ENCODE data around the gene PRAMEF15. TPM values are rescaled to one million over a fixed set of nuclear protein-coding genes. Genes with fewer than 3 reads are reported as not detected.
"Not testable (repeated sequence)": the region's sequence is repeated elsewhere in the genome, so short reads cannot be mapped to it uniquely, and the experiment has no call there.

Gene PRAMEF15
- total RNA-seq, 1 experiment from 2014 or later = not detected

DNA sequence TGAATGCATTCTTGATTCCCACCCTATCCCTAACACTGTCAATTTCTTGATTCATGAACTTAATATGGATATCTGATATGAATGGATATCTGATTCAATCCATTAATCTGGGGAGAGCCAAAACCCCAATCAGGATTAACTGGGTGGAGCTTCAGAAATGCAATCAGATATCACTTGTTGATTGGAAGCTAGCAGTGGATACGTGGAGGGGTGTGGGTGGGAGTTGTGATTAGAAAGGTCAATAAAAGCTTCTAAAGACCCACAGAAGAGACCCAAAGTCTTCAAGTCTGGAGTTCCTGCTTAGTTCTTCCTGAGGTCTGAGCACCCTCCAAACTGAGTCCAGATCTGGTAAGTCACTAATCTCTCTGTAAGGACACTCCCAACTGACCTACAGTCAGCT lies 12.1 kb upstream of the PRAMEF15 start, which contains the start of gene PRAMEF33:
TSS of gene PRAMEF33 (plus strand) at position 301 of the 400 bp plus-strand sequence. CDS start 2,416 bp downstream, outside the sequence.
- H3K36me3 ChIP-seq (ENCODE audit: control insufficient read depth in 1 of 2, insufficient read depth in 2 of 2, low read length in 2 of 2); H3K4me3 ChIP-seq (replicated peaks in 1 of 2; ENCODE audit: low read depth in 1 of 2, low read length in 2 of 2); H3K79me2 ChIP-seq (ENCODE audit: insufficient read depth, low read length); ATAC-seq; intact Hi-C loops (cut with micrococcal nuclease); H4K20me1 ChIP-seq (ENCODE audit: insufficient read depth); H2AFZ ChIP-seq (ENCODE audit: low read depth, low read length, poor library complexity, severe bottlenecking); H3K27me3 ChIP-seq (ENCODE audit: insufficient read depth, low read length); CTCF ChIA-PET; BruUV-seq (replicated peaks); H3K9me3 ChIP-seq (ENCODE audit: control insufficient read depth in 1 of 2, insufficient read depth in 1 of 2, low read depth in 1 of 2, low read length in 2 of 2); H3K4me1 ChIP-seq (ENCODE audit: control insufficient read depth in 1 of 2, insufficient read depth in 2 of 2, low read length in 2 of 2); POLR2A ChIA-PET; RAD21 ChIA-PET (ENCODE audit: low non-redundant PET in 1 of 2, low total read pairs in 2 of 2, uncharacterized antibody in 2 of 2, unreplicated experiment in 2 of 2); H3K4me2 ChIP-seq (ENCODE audit: low read length); H3K9ac ChIP-seq (ENCODE audit: low read length); H3K9me2 ChIP-seq (ENCODE audit: insufficient read depth); H3K27ac ChIP-seq (ENCODE audit: low read depth, low read length); DNase-seq (ENCODE audit: low read depth, low spot score): not testable (repeated sequence)

DNA sequence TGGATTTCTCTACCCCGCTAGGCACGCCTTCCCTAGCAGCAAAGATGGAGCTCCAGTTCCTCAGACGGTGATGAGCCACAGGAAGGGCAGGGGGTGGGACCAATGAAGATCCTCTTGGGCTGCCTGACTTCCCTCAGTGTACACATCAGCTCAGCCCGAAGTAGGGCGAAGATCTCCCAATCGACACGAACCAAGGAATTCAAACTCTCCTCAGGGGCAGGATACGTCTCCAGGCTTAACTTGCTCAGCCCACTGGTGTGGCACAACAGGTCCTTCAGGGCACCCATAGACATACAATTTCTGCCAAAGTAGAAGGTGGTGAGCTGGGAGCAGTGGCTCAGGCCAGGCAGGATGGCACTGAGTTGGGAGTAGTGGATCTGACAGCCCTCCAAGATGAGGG lies 27.1 kb downstream of the PRAMEF15 start:
- POLR2A ChIA-PET, ATAC-seq: not testable (repeated sequence)

DNA sequence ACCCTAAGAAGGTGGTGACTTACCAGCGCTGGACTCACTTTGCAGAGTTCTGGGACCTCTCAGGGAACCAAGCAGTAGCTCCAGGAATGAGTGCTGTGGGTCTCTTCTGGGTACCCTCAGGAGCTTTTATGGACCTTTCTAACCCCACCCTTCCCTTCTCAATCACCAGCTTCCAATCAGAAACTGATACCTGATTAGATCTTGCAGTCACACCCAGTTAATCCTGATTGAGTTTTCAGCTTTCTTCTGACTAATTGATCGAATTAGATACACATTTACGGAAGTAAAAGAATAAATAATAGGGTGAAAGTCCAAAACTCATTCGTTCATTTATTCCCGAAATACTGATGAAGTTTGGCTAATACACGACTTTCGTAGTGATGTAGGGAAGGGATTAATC lies 31.7 kb downstream of the PRAMEF15 start, which contains the start of gene PRAMEF14:
TSS of gene PRAMEF14 (minus strand) at position 101 of the 400 bp plus-strand sequence. CDS start 1,820 bp downstream, outside the sequence.
- H3K4me2 ChIP-seq (ENCODE audit: low read length); H3K4me3 ChIP-seq (replicated peaks in 1 of 2; ENCODE audit: low read depth in 1 of 2, low read length in 2 of 2); H3K9me3 ChIP-seq (ENCODE audit: control insufficient read depth in 1 of 2, insufficient read depth in 1 of 2, low read depth in 1 of 2, low read length in 2 of 2); ATAC-seq; CTCF ChIA-PET; H3K9me2 ChIP-seq (ENCODE audit: insufficient read depth); DNase-seq (ENCODE audit: low read depth, low spot score); H3K79me2 ChIP-seq (ENCODE audit: insufficient read depth, low read length); H3K27ac ChIP-seq (ENCODE audit: low read depth, low read length); intact Hi-C loops (cut with micrococcal nuclease); H2AFZ ChIP-seq (ENCODE audit: low read depth, low read length, poor library complexity, severe bottlenecking); H3K27me3 ChIP-seq (ENCODE audit: insufficient read depth, low read length); H3K4me1 ChIP-seq (ENCODE audit: control insufficient read depth in 1 of 2, insufficient read depth in 2 of 2, low read length in 2 of 2); BruUV-seq (replicated peaks); POLR2A ChIA-PET; RAD21 ChIA-PET (ENCODE audit: low non-redundant PET in 1 of 2, low total read pairs in 2 of 2, uncharacterized antibody in 2 of 2, unreplicated experiment in 2 of 2); H3K36me3 ChIP-seq (ENCODE audit: control insufficient read depth in 1 of 2, insufficient read depth in 2 of 2, low read length in 2 of 2); H4K20me1 ChIP-seq (ENCODE audit: insufficient read depth); H3K9ac ChIP-seq (ENCODE audit: low read length): not testable (repeated sequence)

More for the DNA sequence above, 27.1 kb downstream of the PRAMEF15 start:
- H3K4me2 ChIP-seq (ENCODE audit: low read length); BruUV-seq (replicated peaks); H4K20me1 ChIP-seq (ENCODE audit: insufficient read depth); CTCF ChIA-PET; H3K36me3 ChIP-seq (ENCODE audit: control insufficient read depth in 1 of 2, insufficient read depth in 2 of 2, low read length in 2 of 2); H3K4me3 ChIP-seq (replicated peaks in 1 of 2; ENCODE audit: low read depth in 1 of 2, low read length in 2 of 2); H3K4me1 ChIP-seq (ENCODE audit: control insufficient read depth in 1 of 2, insufficient read depth in 2 of 2, low read length in 2 of 2); H3K9ac ChIP-seq (ENCODE audit: low read length); H3K79me2 ChIP-seq (ENCODE audit: insufficient read depth, low read length); intact Hi-C loops (cut with micrococcal nuclease); H3K27ac ChIP-seq (ENCODE audit: low read depth, low read length); H3K9me3 ChIP-seq (ENCODE audit: control insufficient read depth in 1 of 2, insufficient read depth in 1 of 2, low read depth in 1 of 2, low read length in 2 of 2); DNase-seq (ENCODE audit: low read depth, low spot score); RAD21 ChIA-PET (ENCODE audit: low non-redundant PET in 1 of 2, low total read pairs in 2 of 2, uncharacterized antibody in 2 of 2, unreplicated experiment in 2 of 2); H2AFZ ChIP-seq (ENCODE audit: low read depth, low read length, poor library complexity, severe bottlenecking); H3K9me2 ChIP-seq (ENCODE audit: insufficient read depth); H3K27me3 ChIP-seq (ENCODE audit: insufficient read depth, low read length): not testable (repeated sequence)

DNA sequence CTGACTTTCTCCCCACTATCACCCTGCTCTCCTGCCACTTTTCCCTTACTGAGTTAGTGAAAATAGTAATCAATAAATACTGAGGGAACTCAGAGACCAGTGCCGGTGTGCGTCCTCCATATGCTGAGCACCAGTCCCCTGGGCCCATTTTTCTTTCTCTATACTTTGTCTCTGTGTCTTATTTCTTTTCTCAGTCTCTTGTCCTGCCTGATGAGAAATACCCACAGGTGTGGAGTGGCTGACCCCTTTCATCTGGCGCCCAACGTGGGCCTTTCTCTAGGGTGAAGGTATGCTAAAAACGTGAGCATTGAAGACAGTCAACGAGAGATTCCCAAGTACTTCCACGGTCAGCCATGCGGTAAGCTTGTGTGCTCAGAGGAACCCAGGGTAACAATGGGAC lies 38.1 kb downstream of the PRAMEF15 start:
- H3K27ac ChIP-seq (ENCODE audit: low read depth, low read length); H3K9me3 ChIP-seq (ENCODE audit: control insufficient read depth in 1 of 2, insufficient read depth in 1 of 2, low read depth in 1 of 2, low read length in 2 of 2); ATAC-seq; RAD21 ChIA-PET (ENCODE audit: low non-redundant PET in 1 of 2, low total read pairs in 2 of 2, uncharacterized antibody in 2 of 2, unreplicated experiment in 2 of 2); CTCF ChIA-PET; H3K4me2 ChIP-seq (ENCODE audit: low read length); H3K36me3 ChIP-seq (ENCODE audit: control insufficient read depth in 1 of 2, insufficient read depth in 2 of 2, low read length in 2 of 2); H3K27me3 ChIP-seq (ENCODE audit: insufficient read depth, low read length); H4K20me1 ChIP-seq (ENCODE audit: insufficient read depth); H3K4me3 ChIP-seq (replicated peaks in 1 of 2; ENCODE audit: low read depth in 1 of 2, low read length in 2 of 2); H2AFZ ChIP-seq (ENCODE audit: low read depth, low read length, poor library complexity, severe bottlenecking); H3K9me2 ChIP-seq (ENCODE audit: insufficient read depth); POLR2A ChIA-PET; H3K9ac ChIP-seq (ENCODE audit: low read length); BruUV-seq (replicated peaks); H3K79me2 ChIP-seq (ENCODE audit: insufficient read depth, low read length); H3K4me1 ChIP-seq (ENCODE audit: control insufficient read depth in 1 of 2, insufficient read depth in 2 of 2, low read length in 2 of 2): not testable (repeated sequence)
- intact Hi-C loops (cut with micrococcal nuclease) = loop anchor here (10.0 kb wide), 1 partner anchor 549 kb away; no protein-coding TSS in a partner anchor
- peak; percentile 6 for DNase-seq (ENCODE audit: low read depth, low spot score)

All from HCT116 (cell line).